ENCODE data around the gene RPUSD1. TPM values are rescaled to one million over a fixed set of nuclear protein-coding genes. Genes with fewer than 3 reads are reported as not detected.
"Not testable (repeated sequence)": the region's sequence is repeated elsewhere in the genome, so short reads cannot be mapped to it uniquely, and the experiment has no call there.

The RPUSD1 gene
- total RNA-seq (20.8 TPM), polyA plus RNA-seq (10 to 100 TPM; 22.3 to 24.9 (median 23.0) TPM)

- ATAC-seq (ENCODE audit: low read depth in 2 of 2) (peak; percentile 1 to 2), DNase-seq (no peak)
- Histone ChIP-seq H3K4me1 (ENCODE audit: control insufficient read depth, insufficient read depth, low read length, poor library complexity, severe bottlenecking) (peaks cover 29% of the 10 kb centered on the region), H3K27ac (ENCODE audit: insufficient read depth, low read length, poor library complexity, severe bottlenecking) (peak within 1 kb of the TSS; percentile 33), H3K4me3 (ENCODE audit: low read depth, low read length) (peak within 1 kb of the TSS; percentile 44), H3K9me3 (ENCODE audit: control insufficient read depth in 2 of 2, low read length in 2 of 2) (no peaks in the 10 kb centered on the region), H3K36me3 (ENCODE audit: control insufficient read depth, insufficient read depth, low read length) (peaks cover 7% of the 10 kb centered on the region), H3K27me3 (ENCODE audit: control insufficient read depth, insufficient read depth, low read length) (no peaks in the 10 kb centered on the region)
- Mint-ChIP-seq H3K4me1 (peaks cover 0 to 19% (median 2%) of the 10 kb centered on the region in 4 donors), H3K36me3 (peaks cover 7% of the 10 kb centered on the region), H3K4me3 (peak within 1 kb of the TSS; percentile 63 to 87 (median 80)), H3K27me3 (no peaks in the 10 kb centered on the region), H3K9me3 (no peaks in the 10 kb centered on the region), H3K27ac (peak within 1 kb of the TSS in 1 of 3 donors; percentile 51)
Observed at GRCh38 chr16:787978-788398, at the start of gene RPUSD1. TSS of gene RPUSD1 (minus strand) at chr16:788381. CDS start at chr16:787737, 644 bp downstream.

GRCh38 chr16:836822-837221, 48.6 kb upstream of the RPUSD1 start:
- H3K36me3 ChIP-seq (ENCODE audit: control insufficient read depth, insufficient read depth, low read length); H3K4me3 ChIP-seq (ENCODE audit: low read depth, low read length); H3K4me3 Mint-ChIP-seq; H3K4me1 ChIP-seq (ENCODE audit: control insufficient read depth, insufficient read depth, low read length, poor library complexity, severe bottlenecking); H3K36me3 Mint-ChIP-seq; DNase-seq; H3K27ac ChIP-seq (ENCODE audit: insufficient read depth, low read length, poor library complexity, severe bottlenecking); H3K27me3 Mint-ChIP-seq; H3K27me3 ChIP-seq (ENCODE audit: control insufficient read depth, insufficient read depth, low read length); ATAC-seq (ENCODE audit: low read depth in 2 of 2); H3K4me1 Mint-ChIP-seq; H3K27ac Mint-ChIP-seq: not testable (repeated sequence)
- peaks cover 10 to 17% of the 10 kb centered on the region in 2 experiments for H3K9me3 ChIP-seq (ENCODE audit: control insufficient read depth in 2 of 2, low read length in 2 of 2)
- peaks cover 0 to 16% (median 4%) of the 10 kb centered on the region in 7 donors for H3K9me3 Mint-ChIP-seq

GRCh38 chr16:836221-836620, 48.0 kb upstream of the RPUSD1 start:
- Histone ChIP-seq H3K27ac (ENCODE audit: insufficient read depth, low read length, poor library complexity, severe bottlenecking) (no peak overlapping the region), H3K9me3 (ENCODE audit: control insufficient read depth in 2 of 2, low read length in 2 of 2) (peaks cover 10 to 17% of the 10 kb centered on the region in 2 experiments), H3K27me3 (ENCODE audit: control insufficient read depth, insufficient read depth, low read length) (no peaks in the 10 kb centered on the region), H3K4me1 (ENCODE audit: control insufficient read depth, insufficient read depth, low read length, poor library complexity, severe bottlenecking) (no peaks in the 10 kb centered on the region), H3K36me3 (ENCODE audit: control insufficient read depth, insufficient read depth, low read length) (no peaks in the 10 kb centered on the region), H3K4me3 (ENCODE audit: low read depth, low read length) (no peak overlapping the region)
- no peak for DNase-seq
- Mint-ChIP-seq H3K4me3 (no peak overlapping the region), H3K9me3 (peaks cover 0 to 16% (median 4%) of the 10 kb centered on the region in 7 donors), H3K36me3 (no peaks in the 10 kb centered on the region), H3K27me3 (no peaks in the 10 kb centered on the region), H3K4me1 (no peaks in the 10 kb centered on the region), H3K27ac (no peak overlapping the region)
- no peak for ATAC-seq (ENCODE audit: low read depth in 2 of 2)

GRCh38 chr16:835373-835772, 47.2 kb upstream of the RPUSD1 start:
- Mint-ChIP-seq H3K4me3 (no peak overlapping the region), H3K36me3 (no peaks in the 10 kb centered on the region), H3K4me1 (no peaks in the 10 kb centered on the region), H3K27me3 (no peaks in the 10 kb centered on the region), H3K9me3 (peaks cover 0 to 16% (median 4%) of the 10 kb centered on the region in 7 donors), H3K27ac (no peak overlapping the region)
- DNase-seq: no peak
- Histone ChIP-seq H3K36me3 (ENCODE audit: control insufficient read depth, insufficient read depth, low read length) (no peaks in the 10 kb centered on the region), H3K4me3 (ENCODE audit: low read depth, low read length) (no peak overlapping the region), H3K27me3 (ENCODE audit: control insufficient read depth, insufficient read depth, low read length) (no peaks in the 10 kb centered on the region), H3K27ac (ENCODE audit: insufficient read depth, low read length, poor library complexity, severe bottlenecking) (no peak overlapping the region), H3K4me1 (ENCODE audit: control insufficient read depth, insufficient read depth, low read length, poor library complexity, severe bottlenecking) (no peaks in the 10 kb centered on the region), H3K9me3 (ENCODE audit: control insufficient read depth in 2 of 2, low read length in 2 of 2) (peaks cover 10 to 17% of the 10 kb centered on the region in 2 experiments)
- ATAC-seq (ENCODE audit: low read depth in 2 of 2): no peak

- Mint-ChIP-seq H3K27ac (no peak overlapping the region), H3K9me3 (peaks cover 0 to 16% (median 2%) of the 10 kb centered on the region in 7 donors), H3K36me3 (no peaks in the 10 kb centered on the region), H3K4me1 (no peaks in the 10 kb centered on the region), H3K27me3 (no peaks in the 10 kb centered on the region), H3K4me3 (no peak overlapping the region)
- Histone ChIP-seq H3K4me1 (ENCODE audit: control insufficient read depth, insufficient read depth, low read length, poor library complexity, severe bottlenecking) (no peaks in the 10 kb centered on the region), H3K36me3 (ENCODE audit: control insufficient read depth, insufficient read depth, low read length) (no peaks in the 10 kb centered on the region), H3K4me3 (ENCODE audit: low read depth, low read length) (no peak overlapping the region), H3K27me3 (ENCODE audit: control insufficient read depth, insufficient read depth, low read length) (no peaks in the 10 kb centered on the region), H3K9me3 (ENCODE audit: control insufficient read depth in 2 of 2, low read length in 2 of 2) (peaks cover 10 to 17% of the 10 kb centered on the region in 2 experiments), H3K27ac (ENCODE audit: insufficient read depth, low read length, poor library complexity, severe bottlenecking) (no peak overlapping the region)
- ATAC-seq (ENCODE audit: low read depth in 2 of 2) (no peak), DNase-seq (no peak)
Observed at GRCh38 chr16:833411-833810, 45.2 kb upstream of the RPUSD1 start.

DNA sequence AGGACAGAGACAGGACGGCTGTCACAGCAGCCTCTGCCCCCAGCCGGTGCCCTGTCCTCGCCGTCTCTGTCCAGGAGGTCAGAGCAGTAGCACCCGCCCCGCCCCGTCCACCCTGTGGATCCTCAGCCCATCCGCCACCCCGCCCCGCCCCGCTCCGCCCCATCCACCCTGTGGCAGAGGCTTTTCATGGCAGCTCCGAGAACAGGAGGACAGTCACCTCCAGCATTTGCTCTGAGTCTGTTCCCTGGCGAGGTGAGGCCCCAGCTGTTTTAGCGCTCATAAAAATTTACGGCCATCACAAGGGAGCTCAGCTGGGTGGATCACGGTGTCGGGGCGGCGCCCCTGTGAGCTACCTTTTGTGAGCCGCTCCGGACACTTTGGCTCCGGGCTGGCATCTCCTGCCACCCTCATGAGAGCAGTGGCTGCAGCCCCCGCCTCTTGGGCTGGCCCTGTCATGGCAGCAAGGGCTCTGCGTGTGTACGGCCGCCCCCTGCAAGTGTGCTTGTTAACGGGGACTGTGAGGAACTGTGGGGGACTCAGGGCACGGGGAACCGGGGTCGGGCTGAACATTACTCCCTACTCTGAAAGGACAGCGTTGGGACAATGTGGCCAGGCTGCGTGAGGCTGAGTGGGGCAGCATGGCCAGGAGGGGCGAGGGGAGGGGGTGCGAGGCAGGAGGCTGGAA, 44.6 kb upstream of the RPUSD1 start:
- H3K4me1 Mint-ChIP-seq: no peaks in the 10 kb centered on the region
- ATAC-seq (ENCODE audit: low read depth in 2 of 2): no peak

DNA sequence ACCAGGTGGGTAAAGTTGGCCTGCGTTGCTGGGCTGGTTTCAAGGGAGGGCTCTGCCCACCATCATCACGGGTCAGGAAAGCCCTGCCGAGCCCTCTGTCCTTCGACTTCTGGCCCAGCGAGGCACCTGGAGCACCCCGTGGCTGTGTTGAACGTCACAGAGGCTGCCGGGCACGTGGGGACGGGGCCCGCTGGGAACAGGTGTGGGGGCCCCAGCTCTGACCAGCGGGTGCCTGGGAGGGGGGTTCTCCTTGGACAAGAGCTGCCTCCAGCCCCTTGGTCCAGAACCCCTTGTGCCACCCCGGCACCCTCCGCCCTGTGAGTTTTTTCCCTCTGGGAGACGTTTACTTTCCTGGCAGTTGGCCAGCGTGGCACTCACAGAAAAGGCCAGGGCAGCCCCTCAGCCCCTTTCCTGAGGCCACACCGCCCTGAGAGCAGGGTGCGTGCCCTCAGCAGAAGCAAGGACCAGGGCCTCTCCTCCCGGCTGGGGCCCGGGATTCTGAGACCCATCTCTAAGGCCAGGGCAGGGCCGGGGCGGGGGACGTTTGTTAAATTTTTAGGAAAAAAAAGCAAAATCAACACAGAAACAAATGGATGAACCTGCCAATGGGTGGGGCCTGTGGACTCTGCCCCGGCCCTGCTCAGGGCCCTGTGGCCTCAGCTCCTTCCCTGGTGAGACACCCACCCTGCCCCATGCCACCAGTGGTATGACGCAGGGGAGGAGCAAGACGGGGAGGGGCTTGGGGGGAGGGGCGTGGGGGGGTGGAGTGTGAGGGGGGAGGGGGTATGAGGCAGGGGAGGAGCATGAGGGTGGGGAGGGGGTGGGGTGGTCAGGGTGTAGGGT, 43.6 kb upstream of the RPUSD1 start:
- Mint-ChIP-seq H3K4me1 (no peaks in the 10 kb centered on the region), H3K36me3 (no peaks in the 10 kb centered on the region), H3K4me3 (no peak overlapping the region), H3K9me3 (peaks cover 0 to 13% (median 2%) of the 10 kb centered on the region in 7 donors), H3K27ac (no peak overlapping the region), H3K27me3 (no peaks in the 10 kb centered on the region)
- DNase-seq (no peak), ATAC-seq (ENCODE audit: low read depth in 2 of 2) (no peak)
- Histone ChIP-seq H3K4me1 (ENCODE audit: control insufficient read depth, insufficient read depth, low read length, poor library complexity, severe bottlenecking) (no peaks in the 10 kb centered on the region), H3K4me3 (ENCODE audit: low read depth, low read length) (no peak overlapping the region), H3K27me3 (ENCODE audit: control insufficient read depth, insufficient read depth, low read length) (no peaks in the 10 kb centered on the region), H3K36me3 (ENCODE audit: control insufficient read depth, insufficient read depth, low read length) (no peaks in the 10 kb centered on the region), H3K9me3 (ENCODE audit: control insufficient read depth in 2 of 2, low read length in 2 of 2) (peaks cover 8 to 14% of the 10 kb centered on the region in 2 experiments), H3K27ac (ENCODE audit: insufficient read depth, low read length, poor library complexity, severe bottlenecking) (no peak overlapping the region)

More for the DNA sequence above, 44.6 kb upstream of the RPUSD1 start:
- Mint-ChIP-seq H3K36me3 (no peaks in the 10 kb centered on the region), H3K27me3 (no peaks in the 10 kb centered on the region), H3K4me3 (no peak overlapping the region), H3K27ac (no peak overlapping the region), H3K9me3 (peaks cover 0 to 16% (median 2%) of the 10 kb centered on the region in 7 donors)
- DNase-seq: no peak
- Histone ChIP-seq H3K4me3 (ENCODE audit: low read depth, low read length) (no peak overlapping the region), H3K27ac (ENCODE audit: insufficient read depth, low read length, poor library complexity, severe bottlenecking) (no peak overlapping the region), H3K4me1 (ENCODE audit: control insufficient read depth, insufficient read depth, low read length, poor library complexity, severe bottlenecking) (no peaks in the 10 kb centered on the region), H3K27me3 (ENCODE audit: control insufficient read depth, insufficient read depth, low read length) (no peaks in the 10 kb centered on the region), H3K9me3 (ENCODE audit: control insufficient read depth in 2 of 2, low read length in 2 of 2) (peaks cover 10 to 17% of the 10 kb centered on the region in 2 experiments), H3K36me3 (ENCODE audit: control insufficient read depth, insufficient read depth, low read length) (no peaks in the 10 kb centered on the region)

Data from CD4-positive, CD25-positive, alpha-beta regulatory T cell (primary cell).